ENCODE data around the gene B4GALNT2.
"Not testable (repeated sequence)": the region's sequence is repeated elsewhere in the genome, so short reads cannot be mapped to it uniquely, and the experiment has no call there.

The B4GALNT2 gene

GRCh38 chr17:49132699-49133364 lies at the start of gene B4GALNT2:
Gene B4GALNT2, plus strand, starts transcription at chr17:49132769. Its CDS starts 24 bp downstream, at chr17:49132793.
- DNase-seq = no peak

GRCh38 chr17:49085046-49085445 lies 47.5 kb upstream of the B4GALNT2 start:
- not testable (repeated sequence) for DNase-seq

- DNase-seq = no peak
Measured at GRCh38 chr17:49085565-49086315, 46.8 kb upstream of the B4GALNT2 start.

GRCh38 chr17:49086316-49086605 lies 46.3 kb upstream of the B4GALNT2 start:
- DNase-seq = no peak

GRCh38 chr17:49086649-49087048 lies 45.9 kb upstream of the B4GALNT2 start:
- no peak for DNase-seq

- no peak for DNase-seq
Measured at GRCh38 chr17:49089094-49089493, 43.5 kb upstream of the B4GALNT2 start.

GRCh38 chr17:49090878-49091594 lies 41.5 kb upstream of the B4GALNT2 start:
- no peak for DNase-seq

- DNase-seq = no peak
Measured at GRCh38 chr17:49093131-49093530, 39.4 kb upstream of the B4GALNT2 start.

- DNase-seq = no peak
Measured at GRCh38 chr17:49100601-49101000, 32.0 kb upstream of the B4GALNT2 start.

GRCh38 chr17:49101054-49101534 lies 31.5 kb upstream of the B4GALNT2 start:
- no peak for DNase-seq

- DNase-seq = not testable (repeated sequence)
Measured at GRCh38 chr17:49103360-49103759, 29.2 kb upstream of the B4GALNT2 start.

GRCh38 chr17:49104511-49105074 lies 28.0 kb upstream of the B4GALNT2 start:
- DNase-seq = no peak

- DNase-seq = no peak
Measured at GRCh38 chr17:49106321-49107210, 26.0 kb upstream of the B4GALNT2 start.

GRCh38 chr17:49107211-49107557 lies 25.4 kb upstream of the B4GALNT2 start:
- DNase-seq = no peak

- no peak for DNase-seq
Measured at GRCh38 chr17:49108318-49108717, 24.3 kb upstream of the B4GALNT2 start.

- DNase-seq = no peak
Measured at GRCh38 chr17:49110509-49110908, 22.1 kb upstream of the B4GALNT2 start.

GRCh38 chr17:49111934-49112333 lies 20.6 kb upstream of the B4GALNT2 start:
- no peak for DNase-seq

GRCh38 chr17:49112936-49113335 lies 19.6 kb upstream of the B4GALNT2 start:
- no peak for DNase-seq

GRCh38 chr17:49114703-49115102 lies 17.9 kb upstream of the B4GALNT2 start:
- no peak for DNase-seq

GRCh38 chr17:49117587-49118230 lies 14.9 kb upstream of the B4GALNT2 start:
- no peak for DNase-seq

GRCh38 chr17:49120166-49120565 lies 12.4 kb upstream of the B4GALNT2 start:
- no peak for DNase-seq

- DNase-seq = no peak
Measured at GRCh38 chr17:49121696-49122292, 10.8 kb upstream of the B4GALNT2 start.
